Measurements from ENCODE around the gene KCTD12.

Gene KCTD12

GRCh38 chr13:76874479-76874878, 11.7 kb downstream of the KCTD12 start:
- POLR2A ChIA-PET: no interaction called here
- no peaks in the 10 kb centered on the region for H3K9me3 ChIP-seq (ENCODE audit: control extremely low read depth in 1 of 5, control insufficient read depth in 4 of 5, insufficient read depth in 2 of 5, low read depth in 1 of 5, low read length in 4 of 5)

GRCh38 chr13:76873445-76873844, 12.8 kb downstream of the KCTD12 start:
- POLR2A ChIA-PET: no interaction called here
- no CpG with 5 or more reads among the region's 2 CpGs for WGBS (ENCODE audit: insufficient coverage)
- no peak for DNase-seq

More at GRCh38 chr13:76874479-76874878, 11.7 kb downstream of the KCTD12 start:
- DNase-seq: no peak
- H3K36me3 ChIP-seq (ENCODE audit: control insufficient read depth in 4 of 4, insufficient read depth in 4 of 4, low read length in 3 of 4): no peaks in the 10 kb centered on the region
- H3K27me3 ChIP-seq (replicated peaks in 2 of 5; ENCODE audit: control insufficient read depth in 4 of 5, insufficient read depth in 5 of 5, low read length in 4 of 5): no peaks in the 10 kb centered on the region
- no peak overlapping the region for H3K27ac ChIP-seq (ENCODE audit: insufficient read depth in 1 of 2, low read depth in 1 of 2, low read length in 2 of 2, poor library complexity in 1 of 2, severe bottlenecking in 2 of 2)
- 100% methylated on average over 1 of the region's 2 CpGs for WGBS (ENCODE audit: insufficient coverage)
- H3K4me1 ChIP-seq (ENCODE audit: control extremely low read depth in 1 of 4, control insufficient read depth in 4 of 4, insufficient read depth in 4 of 4, low read length in 3 of 4): peaks cover 7 to 10% (median 9%) of the 10 kb centered on the region in 4 experiments
- CTCF ChIA-PET: interaction anchor here (1.3 kb wide), 1 partner anchor 11 kb away, joined by 3 read pairs; no protein-coding TSS in a partner anchor
- no peak overlapping the region for H3K4me3 ChIP-seq (ENCODE audit: control insufficient read depth in 1 of 7, extremely low read depth in 1 of 7, insufficient read depth in 4 of 7, low read depth in 2 of 7, low read length in 6 of 7)

GRCh38 chr13:76872675-76873074, 13.5 kb downstream of the KCTD12 start:
- CTCF ChIA-PET: no interaction called here

More at GRCh38 chr13:76873445-76873844, 12.8 kb downstream of the KCTD12 start:
- H3K27me3 ChIP-seq (replicated peaks in 2 of 5; ENCODE audit: control insufficient read depth in 4 of 5, insufficient read depth in 5 of 5, low read length in 4 of 5): no peaks in the 10 kb centered on the region
- no peak overlapping the region for H3K27ac ChIP-seq (ENCODE audit: insufficient read depth in 1 of 2, low read depth in 1 of 2, low read length in 2 of 2, poor library complexity in 1 of 2, severe bottlenecking in 2 of 2)
- CTCF ChIA-PET: no interaction called here
- no peak overlapping the region for H3K4me3 ChIP-seq (ENCODE audit: control insufficient read depth in 1 of 7, extremely low read depth in 1 of 7, insufficient read depth in 4 of 7, low read depth in 2 of 7, low read length in 6 of 7)
- H3K36me3 ChIP-seq (ENCODE audit: control insufficient read depth in 4 of 4, insufficient read depth in 4 of 4, low read length in 3 of 4): no peaks in the 10 kb centered on the region
- H3K4me1 ChIP-seq (ENCODE audit: control extremely low read depth in 1 of 4, control insufficient read depth in 4 of 4, insufficient read depth in 4 of 4, low read length in 3 of 4): peaks cover 0 to 2% (median under 1%) of the 10 kb centered on the region in 4 experiments
- no peaks in the 10 kb centered on the region for H3K9me3 ChIP-seq (ENCODE audit: control extremely low read depth in 1 of 5, control insufficient read depth in 4 of 5, insufficient read depth in 2 of 5, low read depth in 1 of 5, low read length in 4 of 5)

GRCh38 chr13:76871432-76871831, 14.8 kb downstream of the KCTD12 start:
- Histone ChIP-seq H3K36me3 (ENCODE audit: control insufficient read depth in 4 of 4, insufficient read depth in 4 of 4, low read length in 3 of 4) (no peaks in the 10 kb centered on the region), H3K27ac (ENCODE audit: insufficient read depth in 1 of 2, low read depth in 1 of 2, low read length in 2 of 2, poor library complexity in 1 of 2, severe bottlenecking in 2 of 2) (no peak overlapping the region)
- POLR2A ChIA-PET: no interaction called here

More at GRCh38 chr13:76872675-76873074, 13.5 kb downstream of the KCTD12 start:
- no peak for DNase-seq
- H3K4me3 ChIP-seq (ENCODE audit: control insufficient read depth in 1 of 7, extremely low read depth in 1 of 7, insufficient read depth in 4 of 7, low read depth in 2 of 7, low read length in 6 of 7): no peak overlapping the region
- no CpG with 5 or more reads among the region's 2 CpGs for WGBS (ENCODE audit: insufficient coverage)
- no peaks in the 10 kb centered on the region for H3K9me3 ChIP-seq (ENCODE audit: control extremely low read depth in 1 of 5, control insufficient read depth in 4 of 5, insufficient read depth in 2 of 5, low read depth in 1 of 5, low read length in 4 of 5)
- H3K36me3 ChIP-seq (ENCODE audit: control insufficient read depth in 4 of 4, insufficient read depth in 4 of 4, low read length in 3 of 4): no peaks in the 10 kb centered on the region
- POLR2A ChIA-PET: interaction anchor here (0.6 kb wide), 1 partner anchor 931 kb away, joined by 4 read pairs; no protein-coding TSS in a partner anchor
- H3K4me1 ChIP-seq (ENCODE audit: control extremely low read depth in 1 of 4, control insufficient read depth in 4 of 4, insufficient read depth in 4 of 4, low read length in 3 of 4): no peaks in the 10 kb centered on the region
- no peaks in the 10 kb centered on the region for H3K27me3 ChIP-seq (replicated peaks in 2 of 5; ENCODE audit: control insufficient read depth in 4 of 5, insufficient read depth in 5 of 5, low read length in 4 of 5)
- no peak overlapping the region for H3K27ac ChIP-seq (ENCODE audit: insufficient read depth in 1 of 2, low read depth in 1 of 2, low read length in 2 of 2, poor library complexity in 1 of 2, severe bottlenecking in 2 of 2)

GRCh38 chr13:76868371-76868770, 17.8 kb downstream of the KCTD12 start:
- no peak overlapping the region for H3K4me3 ChIP-seq (ENCODE audit: control insufficient read depth in 1 of 7, extremely low read depth in 1 of 7, insufficient read depth in 4 of 7, low read depth in 2 of 7, low read length in 6 of 7)
- H3K4me1 ChIP-seq (ENCODE audit: control extremely low read depth in 1 of 4, control insufficient read depth in 4 of 4, insufficient read depth in 4 of 4, low read length in 3 of 4): no peaks in the 10 kb centered on the region
- ChIA-PET CTCF (no interaction called here), POLR2A (no interaction called here)
- H3K27me3 ChIP-seq (replicated peaks in 2 of 5; ENCODE audit: control insufficient read depth in 4 of 5, insufficient read depth in 5 of 5, low read length in 4 of 5): no peaks in the 10 kb centered on the region
- H3K36me3 ChIP-seq (ENCODE audit: control insufficient read depth in 4 of 4, insufficient read depth in 4 of 4, low read length in 3 of 4): no peaks in the 10 kb centered on the region
- no peak overlapping the region for H3K27ac ChIP-seq (ENCODE audit: insufficient read depth in 1 of 2, low read depth in 1 of 2, low read length in 2 of 2, poor library complexity in 1 of 2, severe bottlenecking in 2 of 2)
- DNase-seq: no peak
- H3K9me3 ChIP-seq (ENCODE audit: control extremely low read depth in 1 of 5, control insufficient read depth in 4 of 5, insufficient read depth in 2 of 5, low read depth in 1 of 5, low read length in 4 of 5): no peaks in the 10 kb centered on the region

More at GRCh38 chr13:76871432-76871831, 14.8 kb downstream of the KCTD12 start:
- no CpG with 5 or more reads among the region's 3 CpGs for WGBS (ENCODE audit: insufficient coverage)
- H3K9me3 ChIP-seq (ENCODE audit: control extremely low read depth in 1 of 5, control insufficient read depth in 4 of 5, insufficient read depth in 2 of 5, low read depth in 1 of 5, low read length in 4 of 5): no peaks in the 10 kb centered on the region
- no peaks in the 10 kb centered on the region for H3K27me3 ChIP-seq (replicated peaks in 2 of 5; ENCODE audit: control insufficient read depth in 4 of 5, insufficient read depth in 5 of 5, low read length in 4 of 5)
- CTCF ChIA-PET: interaction anchor here (0.6 kb wide), 2 partner anchors 168 to 940 kb away, joined by 3 read pairs; no protein-coding TSS in a partner anchor
- no peak for DNase-seq
- no peak overlapping the region for H3K4me3 ChIP-seq (ENCODE audit: control insufficient read depth in 1 of 7, extremely low read depth in 1 of 7, insufficient read depth in 4 of 7, low read depth in 2 of 7, low read length in 6 of 7)
- H3K4me1 ChIP-seq (ENCODE audit: control extremely low read depth in 1 of 4, control insufficient read depth in 4 of 4, insufficient read depth in 4 of 4, low read length in 3 of 4): no peaks in the 10 kb centered on the region

GRCh38 chr13:76865996-76866503, 20.2 kb downstream of the KCTD12 start:
- H3K9me3 ChIP-seq (ENCODE audit: control extremely low read depth in 1 of 5, control insufficient read depth in 4 of 5, insufficient read depth in 2 of 5, low read depth in 1 of 5, low read length in 4 of 5): no peaks in the 10 kb centered on the region
- no peak overlapping the region for H3K4me3 ChIP-seq (ENCODE audit: control insufficient read depth in 1 of 7, extremely low read depth in 1 of 7, insufficient read depth in 4 of 7, low read depth in 2 of 7, low read length in 6 of 7)
- 100% methylated on average over 1 of the region's 1 CpG for WGBS (ENCODE audit: insufficient coverage)
- H3K27ac ChIP-seq (ENCODE audit: insufficient read depth in 1 of 2, low read depth in 1 of 2, low read length in 2 of 2, poor library complexity in 1 of 2, severe bottlenecking in 2 of 2): no peak overlapping the region
- no peaks in the 10 kb centered on the region for H3K36me3 ChIP-seq (ENCODE audit: control insufficient read depth in 4 of 4, insufficient read depth in 4 of 4, low read length in 3 of 4)
- no peak for DNase-seq
- ChIA-PET CTCF (no interaction called here), POLR2A (no interaction called here)
- no peaks in the 10 kb centered on the region for H3K27me3 ChIP-seq (replicated peaks in 2 of 5; ENCODE audit: control insufficient read depth in 4 of 5, insufficient read depth in 5 of 5, low read length in 4 of 5)
- no peaks in the 10 kb centered on the region for H3K4me1 ChIP-seq (ENCODE audit: control extremely low read depth in 1 of 4, control insufficient read depth in 4 of 4, insufficient read depth in 4 of 4, low read length in 3 of 4)

GRCh38 chr13:76865109-76865508, 21.1 kb downstream of the KCTD12 start:
- Histone ChIP-seq H3K4me3 (ENCODE audit: control insufficient read depth in 1 of 7, extremely low read depth in 1 of 7, insufficient read depth in 4 of 7, low read depth in 2 of 7, low read length in 6 of 7) (no peak overlapping the region), H3K27me3 (replicated peaks in 2 of 5; ENCODE audit: control insufficient read depth in 4 of 5, insufficient read depth in 5 of 5, low read length in 4 of 5) (no peaks in the 10 kb centered on the region), H3K9me3 (ENCODE audit: control extremely low read depth in 1 of 5, control insufficient read depth in 4 of 5, insufficient read depth in 2 of 5, low read depth in 1 of 5, low read length in 4 of 5) (peaks cover 0 to 3% (median 0%) of the 10 kb centered on the region in 5 experiments), H3K36me3 (ENCODE audit: control insufficient read depth in 4 of 4, insufficient read depth in 4 of 4, low read length in 3 of 4) (no peaks in the 10 kb centered on the region), H3K4me1 (ENCODE audit: control extremely low read depth in 1 of 4, control insufficient read depth in 4 of 4, insufficient read depth in 4 of 4, low read length in 3 of 4) (no peaks in the 10 kb centered on the region), H3K27ac (ENCODE audit: insufficient read depth in 1 of 2, low read depth in 1 of 2, low read length in 2 of 2, poor library complexity in 1 of 2, severe bottlenecking in 2 of 2) (no peak overlapping the region)
- no peak for DNase-seq
- WGBS (ENCODE audit: insufficient coverage): 100% methylated on average over 4 of the region's 4 CpGs
- ChIA-PET CTCF (no interaction called here), POLR2A (no interaction called here)
